ENCODE results near the gene CCDC187.

CCDC187 gene

DNA sequence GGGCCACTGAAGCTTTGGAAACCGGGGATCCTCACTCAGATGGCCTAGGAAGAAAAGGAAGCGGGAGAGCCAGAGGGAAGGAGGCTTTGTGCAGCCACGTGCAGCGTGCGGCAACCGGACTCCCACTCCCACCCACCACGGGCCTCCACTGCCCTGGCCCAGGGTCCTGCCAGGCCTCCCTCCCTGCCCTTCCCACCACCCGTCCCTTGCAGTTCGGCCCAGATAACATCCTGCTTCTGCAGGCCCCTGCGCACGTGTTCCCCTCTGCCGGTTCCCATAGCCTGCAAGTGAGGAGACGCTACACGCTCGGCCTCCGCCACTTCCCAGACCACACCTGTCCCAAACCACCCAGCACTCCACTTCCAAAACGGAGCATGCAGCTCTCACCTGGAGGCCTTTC, 94.7 kb downstream of the CCDC187 start:
- Histone ChIP-seq H3K27me3 (ENCODE audit: insufficient read depth, low read depth) (no peaks in the 10 kb centered on the region), H3K36me3 (ENCODE audit: insufficient read depth) (no peaks in the 10 kb centered on the region), H3K4me1 (ENCODE audit: low read depth, poor library complexity, severe bottlenecking) (peaks cover 50% of the 10 kb centered on the region), H3K27ac (no peak overlapping the region), H3K4me3 (IDR thresholded peaks at IDR 0.05; ENCODE audit: insufficient read depth, low read depth, low read length) (no peak overlapping the region), H2AFZ (ENCODE audit: low read depth) (no peak overlapping the region), H3K4me2 (peak overlapping the region; percentile 21; the same call in 1 of the 2 replicates), H3K9ac (no peak overlapping the region), H4K20me1 (ENCODE audit: insufficient read depth) (no peaks in the 10 kb centered on the region), H3K79me2 (ENCODE audit: insufficient read depth, low read depth) (no peaks in the 10 kb centered on the region)
- TF ChIP-seq, protein P1, sequence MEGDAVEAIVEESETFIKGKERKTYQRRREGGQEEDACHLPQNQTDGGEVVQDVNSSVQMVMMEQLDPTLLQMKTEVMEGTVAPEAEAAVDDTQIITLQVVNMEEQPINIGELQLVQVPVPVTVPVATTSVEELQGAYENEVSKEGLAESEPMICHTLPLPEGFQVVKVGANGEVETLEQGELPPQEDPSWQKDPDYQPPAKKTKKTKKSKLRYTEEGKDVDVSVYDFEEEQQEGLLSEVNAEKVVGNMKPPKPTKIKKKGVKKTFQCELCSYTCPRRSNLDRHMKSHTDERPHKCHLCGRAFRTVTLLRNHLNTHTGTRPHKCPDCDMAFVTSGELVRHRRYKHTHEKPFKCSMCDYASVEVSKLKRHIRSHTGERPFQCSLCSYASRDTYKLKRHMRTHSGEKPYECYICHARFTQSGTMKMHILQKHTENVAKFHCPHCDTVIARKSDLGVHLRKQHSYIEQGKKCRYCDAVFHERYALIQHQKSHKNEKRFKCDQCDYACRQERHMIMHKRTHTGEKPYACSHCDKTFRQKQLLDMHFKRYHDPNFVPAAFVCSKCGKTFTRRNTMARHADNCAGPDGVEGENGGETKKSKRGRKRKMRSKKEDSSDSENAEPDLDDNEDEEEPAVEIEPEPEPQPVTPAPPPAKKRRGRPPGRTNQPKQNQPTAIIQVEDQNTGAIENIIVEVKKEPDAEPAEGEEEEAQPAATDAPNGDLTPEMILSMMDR (conservative IDR thresholded peaks at IDR 0.05; ENCODE audit: low read depth, low read length): no peak

DNA sequence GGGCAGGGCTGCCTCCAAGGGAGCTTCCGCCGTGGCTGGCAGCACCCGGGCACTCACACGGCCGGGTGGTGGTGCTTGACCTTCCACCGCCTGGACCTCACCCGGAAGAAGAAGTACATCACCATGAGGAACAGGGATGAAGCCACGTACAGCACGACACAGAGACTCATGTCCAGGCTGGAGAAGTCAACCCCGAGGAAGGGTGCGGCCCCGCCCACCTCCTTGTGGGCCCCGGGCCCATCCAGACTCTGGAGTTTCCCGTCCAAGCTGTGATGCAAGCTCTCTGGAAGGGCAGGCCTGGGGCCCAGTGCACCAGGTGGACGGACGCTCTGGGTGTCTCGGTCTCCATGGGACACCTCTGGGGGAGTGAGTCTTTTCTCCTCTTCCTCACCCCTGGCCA, 95.2 kb downstream of the CCDC187 start:
- no peak overlapping the region for H2AFZ ChIP-seq (ENCODE audit: low read depth)
- H3K27me3 ChIP-seq (ENCODE audit: insufficient read depth, low read depth): no peaks in the 10 kb centered on the region
- no peaks in the 10 kb centered on the region for H4K20me1 ChIP-seq (ENCODE audit: insufficient read depth)
- peak overlapping the region; percentile 23; the same call in 1 of the 2 replicates for H3K4me2 ChIP-seq
- H3K4me1 ChIP-seq (ENCODE audit: low read depth, poor library complexity, severe bottlenecking): peaks cover 50% of the 10 kb centered on the region
- H3K79me2 ChIP-seq (ENCODE audit: insufficient read depth, low read depth): no peaks in the 10 kb centered on the region
- H3K4me3 ChIP-seq (IDR thresholded peaks at IDR 0.05; ENCODE audit: insufficient read depth, low read depth, low read length): no peak overlapping the region
- TF ChIP-seq, protein P1 (conservative IDR thresholded peaks at IDR 0.05; ENCODE audit: low read depth, low read length): no peak
- H3K27ac ChIP-seq: peak overlapping the region; percentile 3; the same call in 1 of the 2 replicates
- no peaks in the 10 kb centered on the region for H3K36me3 ChIP-seq (ENCODE audit: insufficient read depth)
- H3K9ac ChIP-seq: no peak overlapping the region

DNA sequence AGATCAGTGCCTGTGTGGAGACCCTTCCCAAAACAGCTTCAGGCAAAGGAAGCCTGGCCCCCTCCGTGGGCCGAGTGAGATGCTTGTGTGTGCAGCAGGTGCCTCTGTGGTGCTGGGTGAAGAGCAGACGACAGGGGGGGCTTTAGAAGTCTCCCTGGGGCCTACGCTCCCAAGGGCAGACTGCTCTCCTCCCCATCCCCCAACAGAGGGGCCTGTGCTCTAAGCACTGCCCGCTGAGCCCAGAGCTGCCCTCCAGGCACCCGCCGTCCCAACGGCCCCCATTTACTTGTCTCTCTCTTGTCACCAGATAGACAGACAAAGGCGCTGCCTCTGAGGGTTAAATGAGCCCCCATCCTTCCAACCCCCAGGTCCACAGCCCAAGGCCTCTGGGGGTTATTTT, 96.3 kb downstream of the CCDC187 start:
- no peak overlapping the region for H3K4me3 ChIP-seq (IDR thresholded peaks at IDR 0.05; ENCODE audit: insufficient read depth, low read depth, low read length)
- TF ChIP-seq, protein P1 (conservative IDR thresholded peaks at IDR 0.05; ENCODE audit: low read depth, low read length): no peak
- no peaks in the 10 kb centered on the region for H3K79me2 ChIP-seq (ENCODE audit: insufficient read depth, low read depth)
- no peaks in the 10 kb centered on the region for H3K36me3 ChIP-seq (ENCODE audit: insufficient read depth)
- H3K4me2 ChIP-seq: peak overlapping the region; percentile 72
- H3K9ac ChIP-seq: no peak overlapping the region; the same call in 1 of the 2 replicates
- peak overlapping the region; percentile 75 for H3K27ac ChIP-seq
- H3K4me1 ChIP-seq (ENCODE audit: low read depth, poor library complexity, severe bottlenecking): peaks cover 50% of the 10 kb centered on the region
- H2AFZ ChIP-seq (ENCODE audit: low read depth): no peak overlapping the region
- no peaks in the 10 kb centered on the region for H4K20me1 ChIP-seq (ENCODE audit: insufficient read depth)
- no peaks in the 10 kb centered on the region for H3K27me3 ChIP-seq (ENCODE audit: insufficient read depth, low read depth)

- Histone ChIP-seq H3K9ac (peak overlapping the region; percentile 14; the same call in 1 of the 2 replicates), H2AFZ (ENCODE audit: low read depth) (no peak overlapping the region), H3K36me3 (ENCODE audit: insufficient read depth) (no peaks in the 10 kb centered on the region), H3K79me2 (ENCODE audit: insufficient read depth, low read depth) (no peaks in the 10 kb centered on the region), H4K20me1 (ENCODE audit: insufficient read depth) (no peaks in the 10 kb centered on the region), H3K4me3 (IDR thresholded peaks at IDR 0.05; ENCODE audit: insufficient read depth, low read depth, low read length) (no peak overlapping the region), H3K4me1 (ENCODE audit: low read depth, poor library complexity, severe bottlenecking) (peaks cover 50% of the 10 kb centered on the region), H3K27me3 (ENCODE audit: insufficient read depth, low read depth) (peaks cover 4% of the 10 kb centered on the region; the same call in 1 of the 2 replicates), H3K27ac (peak overlapping the region; percentile 75), H3K4me2 (peak overlapping the region; percentile 72)
- TF ChIP-seq, protein P1 (conservative IDR thresholded peaks at IDR 0.05; ENCODE audit: low read depth, low read length): no peak
These were observed 97.2 kb downstream of the CCDC187 start for GRCh38 chr9:136206602-136207275.
